Panc1 (cell line): ENCODE results near the gene CMIP. TPM values are rescaled to one million over a fixed set of nuclear protein-coding genes. Genes with fewer than 3 reads are reported as not detected.

Experiments used
- ATAC-seq: fragments of 200-7000 bp; cut with Tn5 transposase; 2 replicates; pipeline ENCODE4 v1.9.1; 2020; ENCODE audit warnings: mild to moderate bottlenecking, moderate library complexity
- BruUV-seq: library from RNA; stranded (reverse); fragments of 400-500 nt; replicated peaks from 2 replicates; lab custom pipeline; 2021; lab: Mats Ljungman, UMichigan
- CTCF ChIA-PET: fragments of 300-600 bp; sonication (Branson Sonifier 250); formaldehyde crosslinking; loops from one replicate; lab custom pipeline; 2022; ENCODE audit warnings: antibody characterized with exemption; lab: Charles Lee
- POLR2A ChIA-PET: fragments of 300-600 bp; sonication (Branson Sonifier 250); formaldehyde crosslinking; loops from one replicate; lab custom pipeline; 2022; ENCODE audit warnings: antibody characterized with exemption; lab: Charles Lee
- DNase-seq: peaks from one replicate; pipeline ENCODE4 v3.0.0-alpha.2; 2010; ENCODE audit warnings: low read depth, low spot score
- H3K27ac ChIP-seq: 2 replicates; pipeline ENCODE4 v1.5.1; 2011; ENCODE audit warnings: mild to moderate bottlenecking, low read length, inconsistent platforms
- H3K27me3 ChIP-seq: fragments of 200-500 bp; sonication (Bioruptor generic); 2 replicates; pipeline ENCODE4 v1.6.0; 2014; ENCODE audit warnings: low read length, inconsistent platforms; ENCODE audit not compliant: control insufficient read depth, insufficient read depth
- H3K36me3 ChIP-seq: fragments of 200-500 bp; sonication (Bioruptor generic); 2 replicates; pipeline ENCODE4 v1.5.1; 2014; ENCODE audit warnings: inconsistent platforms, mild to moderate bottlenecking, low read length, moderate library complexity; ENCODE audit not compliant: control insufficient read depth, insufficient read depth
- H3K4me1 ChIP-seq: 2 replicates; pipeline ENCODE4 v1.5.1; 2011; ENCODE audit warnings: inconsistent platforms, mild to moderate bottlenecking, low read length, moderate library complexity; ENCODE audit not compliant: control insufficient read depth, insufficient read depth
- H3K4me3 ChIP-seq, 2 experiments: 2 replicates each; pipeline ENCODE4 v1.5.1; 2011 to 2012; ENCODE audit warnings: low read depth in 2 of 2, low read length in 2 of 2, mild to moderate bottlenecking in 2 of 2, inconsistent platforms in 1 of 2, moderate library complexity in 1 of 2
- H3K9me3 ChIP-seq: fragments of 200-500 bp; sonication (Bioruptor generic); 2 replicates; pipeline ENCODE4 v1.5.1; 2014; ENCODE audit warnings: low read depth, mild to moderate bottlenecking, inconsistent platforms, low read length, moderate library complexity; ENCODE audit not compliant: control insufficient read depth, insufficient read depth
- CTCF ChIP-seq: fragments of 450-650 bp; IDR thresholded peaks from 2 replicates; pipeline ENCODE4 v1.5.1; 2017; ENCODE audit warnings: mild to moderate bottlenecking
- POLR2AphosphoS5 ChIP-seq: IDR thresholded peaks from 2 replicates; pipeline ENCODE4 v1.6.1; 2012; ENCODE audit warnings: mild to moderate bottlenecking, low read depth, low read length, moderate library complexity
- REST ChIP-seq, 2 experiments: IDR thresholded peaks; 2 replicates each; pipeline ENCODE4 v1.6.1; 2011 to 2012; ENCODE audit warnings: low read depth in 2 of 2, control low read depth in 1 of 2, low read length in 1 of 2, mild to moderate bottlenecking in 1 of 2, moderate library complexity in 1 of 2; ENCODE audit not compliant: insufficient read depth in 1 of 2
- SIN3A ChIP-seq: IDR thresholded peaks from 2 replicates; pipeline ENCODE4 v1.6.1; 2012; ENCODE audit warnings: low read depth, mild to moderate bottlenecking, low read length, moderate library complexity, borderline replicate concordance; ENCODE audit not compliant: insufficient read depth
- TCF7L2 ChIP-seq: IDR thresholded peaks from 2 replicates; pipeline ENCODE4 v1.6.1; 2011; ENCODE audit warnings: mild to moderate bottlenecking, low read depth, low read length, inconsistent platforms
- in situ Hi-C: cut with HindIII; loops from 2 replicates; pipeline ENCODE4 v1.10.0; 2016; ENCODE audit warnings: low sequenced_read_pairs, low pct_unique_long_range_greater_than_20kb
- intact Hi-C: fragments of 100-400 bp; cut with micrococcal nuclease; formaldehyde crosslinking; loops from one replicate; pipeline ENCODE4 v1.10.0; 2022; ENCODE audit not compliant: unreplicated experiment
- total RNA-seq: library from RNA; stranded (reverse); gene quantifications from one replicate; pipeline ENCODE4 v1.2.1, GENCODE V29; 2021; ENCODE audit not compliant: unreplicated experiment

CMIP gene
- total RNA-seq, 1 experiment from 2014 or later: 49.7 TPM

GRCh38 chr16:81632392-81633146, 188.0 kb downstream of the CMIP start:
- H3K27ac ChIP-seq: no peak overlapping the region
- no peaks in the 10 kb centered on the region for H3K4me1 ChIP-seq
- POLR2A ChIA-PET: no interaction called here
- DNase-seq: no peak
- ATAC-seq: no peak
- no TSS peak for BruUV-seq
- H3K9me3 ChIP-seq: no peaks in the 10 kb centered on the region
- TF ChIP-seq CTCF (no peak), TCF7L2 (no peak), POLR2AphosphoS5 (no peak), SIN3A (no peak), REST (IDR thresholded peaks at IDR 0.05; ENCODE audit: insufficient read depth in 1 of 2, low read depth in 2 of 2, low read length in 1 of 2) (no peak)
- CTCF ChIA-PET: no interaction called here
- H3K27me3 ChIP-seq: no peaks in the 10 kb centered on the region
- no peaks in the 10 kb centered on the region for H3K36me3 ChIP-seq
- in situ Hi-C loops: no loop called here
- H3K4me3 ChIP-seq: no peak overlapping the region
- intact Hi-C loops: no loop called here

- TF ChIP-seq POLR2AphosphoS5 (no peak), CTCF (no peak), SIN3A (no peak), TCF7L2 (no peak), REST (IDR thresholded peaks at IDR 0.05; ENCODE audit: insufficient read depth in 1 of 2, low read depth in 2 of 2, low read length in 1 of 2) (no peak)
- H3K36me3 ChIP-seq: no peaks in the 10 kb centered on the region
- in situ Hi-C loops: no loop called here
- DNase-seq (no peak), ATAC-seq (no peak)
- POLR2A ChIA-PET: no interaction called here
- H3K27me3 ChIP-seq: no peaks in the 10 kb centered on the region
- CTCF ChIA-PET: no interaction called here
- H3K4me3 ChIP-seq: no peak overlapping the region
- no peaks in the 10 kb centered on the region for H3K9me3 ChIP-seq
- intact Hi-C loops: no loop called here
- no TSS peak for BruUV-seq
- no peak overlapping the region for H3K27ac ChIP-seq
- H3K4me1 ChIP-seq: no peaks in the 10 kb centered on the region; the same call in 1 of the 2 replicates
Observed at GRCh38 chr16:81633147-81633619, 188.6 kb downstream of the CMIP start.
